ENCODE measurements around the gene LDB2.

LDB2 gene

GRCh38 chr4:16897991-16898827, at the start of gene LDB2:
LDB2 (minus strand) TSS chr4:16898645.
- Histone ChIP-seq H3K27ac (peak within 1 kb of the TSS; percentile 31 to 44), H3K4me1 (peaks cover 0 to 8% (median 3%) of the 10 kb centered on the region in 4 donors), H3K9me3 (no peaks in the 10 kb centered on the region), H3K4me3 (peak within 1 kb of the TSS; percentile 47 to 50), H3K27me3 (no peaks in the 10 kb centered on the region), H3K36me3 (no peaks in the 10 kb centered on the region)
- DNase-seq: peak; percentile 66 to 80
- intact Hi-C loops (cut with DNase I; ENCODE audit: low total_unique reads): no loop called here
- TF ChIP-seq, protein P1, sequence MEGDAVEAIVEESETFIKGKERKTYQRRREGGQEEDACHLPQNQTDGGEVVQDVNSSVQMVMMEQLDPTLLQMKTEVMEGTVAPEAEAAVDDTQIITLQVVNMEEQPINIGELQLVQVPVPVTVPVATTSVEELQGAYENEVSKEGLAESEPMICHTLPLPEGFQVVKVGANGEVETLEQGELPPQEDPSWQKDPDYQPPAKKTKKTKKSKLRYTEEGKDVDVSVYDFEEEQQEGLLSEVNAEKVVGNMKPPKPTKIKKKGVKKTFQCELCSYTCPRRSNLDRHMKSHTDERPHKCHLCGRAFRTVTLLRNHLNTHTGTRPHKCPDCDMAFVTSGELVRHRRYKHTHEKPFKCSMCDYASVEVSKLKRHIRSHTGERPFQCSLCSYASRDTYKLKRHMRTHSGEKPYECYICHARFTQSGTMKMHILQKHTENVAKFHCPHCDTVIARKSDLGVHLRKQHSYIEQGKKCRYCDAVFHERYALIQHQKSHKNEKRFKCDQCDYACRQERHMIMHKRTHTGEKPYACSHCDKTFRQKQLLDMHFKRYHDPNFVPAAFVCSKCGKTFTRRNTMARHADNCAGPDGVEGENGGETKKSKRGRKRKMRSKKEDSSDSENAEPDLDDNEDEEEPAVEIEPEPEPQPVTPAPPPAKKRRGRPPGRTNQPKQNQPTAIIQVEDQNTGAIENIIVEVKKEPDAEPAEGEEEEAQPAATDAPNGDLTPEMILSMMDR (IDR thresholded peaks at IDR 0.05): no peak

- TF ChIP-seq, protein P1 (IDR thresholded peaks at IDR 0.05): no peak
- H3K4me1 ChIP-seq: no peaks in the 10 kb centered on the region
- no peak overlapping the region for H3K4me3 ChIP-seq
- H3K27ac ChIP-seq: no peak overlapping the region
- H3K27me3 ChIP-seq: no peaks in the 10 kb centered on the region
- no peak for DNase-seq
- no peaks in the 10 kb centered on the region for H3K9me3 ChIP-seq
- intact Hi-C loops (cut with DNase I; ENCODE audit: low total_unique reads): no loop called here
- H3K36me3 ChIP-seq: no peaks in the 10 kb centered on the region
These were observed 44.0 kb upstream of the LDB2 start for GRCh38 chr4:16942491-16942890.

- TF ChIP-seq, protein P1 (IDR thresholded peaks at IDR 0.05): no peak
- H3K9me3 ChIP-seq: no peaks in the 10 kb centered on the region
- H3K27ac ChIP-seq: no peak overlapping the region
- no peak overlapping the region for H3K4me3 ChIP-seq
- H3K4me1 ChIP-seq: no peaks in the 10 kb centered on the region
- DNase-seq: no peak
- H3K27me3 ChIP-seq: no peaks in the 10 kb centered on the region
- H3K36me3 ChIP-seq: no peaks in the 10 kb centered on the region
- intact Hi-C loops (cut with DNase I; ENCODE audit: low total_unique reads): no loop called here
These were observed 40.7 kb upstream of the LDB2 start for GRCh38 chr4:16939178-16939577.

DNA sequence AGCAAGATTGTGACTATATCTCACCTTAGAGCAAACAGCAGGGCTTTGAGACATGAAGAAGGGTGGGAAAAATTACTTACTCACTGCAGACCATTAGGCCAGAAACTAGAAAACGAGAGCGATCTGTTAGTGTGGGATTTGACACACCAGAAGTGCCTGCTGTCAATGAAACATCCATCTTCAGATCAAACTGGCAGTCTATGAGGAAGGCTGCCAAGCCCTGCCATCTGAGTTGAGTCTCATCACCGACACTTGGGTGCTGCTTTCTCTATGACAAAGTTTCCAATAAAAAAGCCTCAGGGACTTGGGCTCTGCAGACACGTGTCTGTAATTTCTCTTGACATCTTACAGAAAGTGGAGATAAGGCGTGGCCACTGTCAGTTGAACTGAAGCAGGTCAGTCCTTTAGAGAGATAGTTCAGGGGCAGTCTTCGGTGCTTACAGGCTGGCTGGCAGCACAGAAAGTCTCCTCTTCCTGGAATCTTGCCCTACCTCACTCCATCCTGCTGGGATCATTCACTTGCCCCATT, 40.1 kb upstream of the LDB2 start:
- Histone ChIP-seq H3K4me3 (no peak overlapping the region), H3K9me3 (no peaks in the 10 kb centered on the region), H3K27me3 (no peaks in the 10 kb centered on the region), H3K4me1 (no peaks in the 10 kb centered on the region), H3K27ac (no peak overlapping the region), H3K36me3 (no peaks in the 10 kb centered on the region)
- intact Hi-C loops (cut with DNase I; ENCODE audit: low total_unique reads): no loop called here
- TF ChIP-seq, protein P1 (IDR thresholded peaks at IDR 0.05): no peak
- DNase-seq: no peak

GRCh38 chr4:16931339-16932305, 33.2 kb upstream of the LDB2 start:
- H3K27ac ChIP-seq: no peak overlapping the region
- no peaks in the 10 kb centered on the region for H3K4me1 ChIP-seq
- no peaks in the 10 kb centered on the region for H3K27me3 ChIP-seq
- TF ChIP-seq, protein P1 (IDR thresholded peaks at IDR 0.05): no peak
- no peaks in the 10 kb centered on the region for H3K9me3 ChIP-seq
- no peak for DNase-seq
- H3K4me3 ChIP-seq: no peak overlapping the region
- intact Hi-C loops (cut with DNase I; ENCODE audit: low total_unique reads): no loop called here
- no peaks in the 10 kb centered on the region for H3K36me3 ChIP-seq
